ENCODE results near the gene MUSK.
A peak's percentile ranks its signal among the peaks of the same experiment; 100 is the strongest.

The MUSK gene

GRCh38 chr9:110635589-110635988 is 33.0 kb upstream of the MUSK start:
- TF ChIP-seq CTCF (IDR thresholded peaks at IDR 0.05; ENCODE audit: insufficient read depth, low read depth, low read length, missing control alignments) = no peak
- no peak for DNase-seq (ENCODE audit: low read depth)
- no peak overlapping the region for H3K4me3 ChIP-seq (ENCODE audit: low read depth, low read length)

GRCh38 chr9:110638381-110638954 is 30.1 kb upstream of the MUSK start:
- peak; percentile 15 for TF ChIP-seq CTCF (IDR thresholded peaks at IDR 0.05; ENCODE audit: insufficient read depth, low read depth, low read length, missing control alignments)
- H3K4me3 ChIP-seq (ENCODE audit: low read depth, low read length) = no peak overlapping the region
- DNase-seq (ENCODE audit: low read depth) = peak; percentile 34

DNA sequence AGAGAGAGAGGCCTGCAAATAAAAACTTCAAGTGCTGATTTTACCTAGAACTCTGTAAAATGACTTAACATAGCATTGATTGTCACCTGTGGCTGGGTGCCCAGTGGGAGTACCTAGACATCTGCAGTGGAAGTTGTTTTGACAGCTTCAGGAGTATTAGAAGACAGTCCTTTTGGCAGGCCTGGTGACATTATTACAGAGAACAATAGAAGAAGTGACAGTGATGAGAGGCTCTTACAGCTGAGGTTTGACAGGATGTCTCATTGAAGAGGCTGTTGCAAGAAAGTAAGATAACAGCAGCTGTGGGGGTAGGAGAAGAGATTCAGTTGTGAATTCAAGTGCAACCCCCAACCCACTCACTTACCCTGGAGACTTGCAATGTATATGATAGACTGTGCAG is 27.9 kb upstream of the MUSK start:
- peak; percentile 10 for DNase-seq (ENCODE audit: low read depth)
- no peak for TF ChIP-seq CTCF (IDR thresholded peaks at IDR 0.05; ENCODE audit: insufficient read depth, low read depth, low read length, missing control alignments)
- H3K4me3 ChIP-seq (ENCODE audit: low read depth, low read length) = no peak overlapping the region

GRCh38 chr9:110641293-110641692 is 27.3 kb upstream of the MUSK start:
- DNase-seq (ENCODE audit: low read depth) = no peak
- H3K4me3 ChIP-seq (ENCODE audit: low read depth, low read length) = no peak overlapping the region

DNA sequence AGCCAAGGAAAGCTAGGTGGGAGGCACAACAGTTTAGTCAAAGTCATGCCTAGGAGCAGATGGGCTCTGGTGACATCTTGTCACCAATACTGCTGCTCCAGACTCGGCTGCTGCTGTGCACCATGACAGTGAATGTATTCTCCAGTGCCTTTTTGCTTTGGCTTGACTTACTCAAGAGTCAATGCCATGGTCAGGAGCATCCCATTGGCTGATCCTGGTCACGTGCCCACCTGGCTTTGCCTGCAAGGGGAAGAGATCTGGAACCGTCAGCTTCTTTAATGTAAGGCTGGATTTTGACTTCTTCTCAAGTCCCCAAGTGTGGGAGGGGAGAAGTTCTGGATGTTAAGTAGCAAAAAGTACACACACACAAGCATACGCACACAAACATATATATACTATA is 19.9 kb upstream of the MUSK start:
- no peak for DNase-seq (ENCODE audit: low read depth)
- H3K4me3 ChIP-seq (ENCODE audit: low read depth, low read length) = no peak overlapping the region
- TF ChIP-seq CTCF (IDR thresholded peaks at IDR 0.05; ENCODE audit: insufficient read depth, low read depth, low read length, missing control alignments) = no peak

More at GRCh38 chr9:110641293-110641692, 27.3 kb upstream of the MUSK start:
- no peak for TF ChIP-seq CTCF (IDR thresholded peaks at IDR 0.05; ENCODE audit: insufficient read depth, low read depth, low read length, missing control alignments)

GRCh38 chr9:110650261-110650660 is 18.3 kb upstream of the MUSK start:
- TF ChIP-seq CTCF (IDR thresholded peaks at IDR 0.05; ENCODE audit: insufficient read depth, low read depth, low read length, missing control alignments) = no peak
- no peak for DNase-seq (ENCODE audit: low read depth)
- no peak overlapping the region for H3K4me3 ChIP-seq (ENCODE audit: low read depth, low read length)

DNA sequence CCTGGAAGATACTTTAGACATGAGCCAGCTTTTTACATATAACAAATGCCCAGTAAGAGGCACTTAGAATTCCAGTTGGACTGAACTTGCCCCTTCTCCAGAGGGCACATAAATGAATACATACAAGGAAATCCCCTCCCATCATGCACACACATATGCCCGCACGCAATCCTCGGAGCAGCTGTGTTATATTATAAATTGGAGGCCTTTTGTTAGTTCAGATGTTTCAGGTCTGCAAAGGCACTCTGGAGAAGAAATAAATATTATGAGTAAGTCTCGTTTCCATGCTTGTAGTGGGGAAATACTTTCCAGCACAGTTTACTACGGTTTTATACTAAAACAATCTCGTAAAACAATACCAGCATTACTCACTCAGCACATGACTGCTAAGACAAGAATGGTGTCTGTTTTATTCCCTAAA is 17.6 kb upstream of the MUSK start:
- DNase-seq (ENCODE audit: low read depth) = no peak
- no peak for TF ChIP-seq CTCF (IDR thresholded peaks at IDR 0.05; ENCODE audit: insufficient read depth, low read depth, low read length, missing control alignments)

More for the DNA sequence above, 17.6 kb upstream of the MUSK start:
- H3K4me3 ChIP-seq (ENCODE audit: low read depth, low read length) = no peak overlapping the region

Measured in GM12865 (cell line).